Breast epithelium (tissue), 3 donors: ENCODE data around the gene FLAD1.
A peak's percentile ranks its signal among the peaks of the same experiment; 100 is the strongest.

Experiments used
- CTCF ChIP-seq, 3 donors: fragments of 450-650 bp; IDR thresholded peaks; one replicate each; pipeline ENCODE4 v1.5.1; 2016 to 2017; ENCODE audit warnings: antibody characterized with exemption in 3 of 3, mild to moderate bottlenecking in 3 of 3, moderate library complexity in 3 of 3
- POLR2A ChIP-seq: fragments of 450-650 bp; IDR thresholded peaks from one replicate; pipeline ENCODE4 v1.6.1; 2016; ENCODE audit warnings: antibody characterized with exemption, mild to moderate bottlenecking, moderate library complexity
- POLR2AphosphoS5 ChIP-seq, 3 donors: sonication (generic); formaldehyde crosslinking; IDR thresholded peaks; one replicate each; pipeline ENCODE4 v1.6.1; 2017; ENCODE audit warnings: antibody characterized with exemption in 3 of 3

GRCh38 chr1:154982897-154983648, at the start of gene FLAD1:
- TF ChIP-seq POLR2A (no peak), CTCF (IDR thresholded peaks at IDR 0.05) (no peak), POLR2AphosphoS5 (IDR thresholded peaks at IDR 0.05) (peak; percentile 64 to 89 (median 86))
